OCI-M1 (cell line): Measurements from ENCODE around the gene CCDC71.

Experiments used
- DNase-seq: peaks from one replicate; lab custom pipeline; 2025; lab: John Stamatoyannopoulos, UW

CCDC71 gene

DNA sequence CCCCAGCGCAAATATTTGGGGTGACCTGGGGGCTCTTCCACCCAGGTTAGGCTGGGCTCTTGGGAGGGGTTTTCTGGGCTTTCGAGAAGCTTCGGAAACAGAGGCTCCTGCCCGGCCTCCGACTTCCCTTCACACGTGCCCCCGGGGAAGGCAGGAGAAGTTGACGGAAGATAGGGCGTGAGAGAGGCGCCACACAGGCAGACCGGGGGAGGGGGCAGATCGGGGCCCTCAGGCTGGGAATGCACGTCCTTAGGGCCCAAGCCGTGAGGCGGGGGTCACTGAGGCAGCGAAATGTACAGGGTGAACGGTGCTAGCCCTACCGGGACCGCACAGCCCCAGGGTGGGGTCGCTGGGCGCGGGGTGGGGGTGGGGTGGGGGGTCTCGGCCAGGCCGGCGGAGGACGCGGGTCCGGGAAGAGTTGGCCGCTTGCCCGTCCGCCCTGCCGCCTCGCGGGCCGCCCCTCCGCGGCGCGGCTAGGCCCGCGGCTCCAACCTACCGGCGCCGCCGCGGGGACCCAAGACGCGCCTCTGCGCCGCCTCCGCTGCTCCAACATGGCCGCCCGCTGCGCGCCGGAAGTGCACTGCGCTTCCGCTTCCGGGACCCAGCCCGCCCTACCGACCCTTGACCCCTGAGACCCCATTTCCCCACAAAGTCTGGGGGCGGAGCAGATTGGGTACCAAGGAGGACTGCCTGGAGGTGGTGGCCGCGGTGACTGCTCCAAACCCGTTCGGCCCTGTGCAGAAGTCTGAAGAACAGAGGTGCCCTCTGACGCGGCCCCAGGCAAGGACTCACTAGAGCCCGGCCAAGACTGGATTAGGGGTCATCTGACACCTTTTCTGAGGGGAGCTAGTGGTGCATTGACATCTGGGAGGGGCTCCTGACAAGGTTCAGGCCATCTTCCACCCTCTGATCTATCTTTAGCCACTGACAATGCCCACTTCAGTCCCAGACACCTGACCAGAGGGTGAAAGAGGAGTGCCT, at the start of gene CCDC71:
Gene CCDC71, minus strand, starts transcription at position 561 of the 981 bp plus-strand sequence. CDS start 2,123 bp downstream, outside the sequence.
- peak; percentile 58 for DNase-seq

DNA sequence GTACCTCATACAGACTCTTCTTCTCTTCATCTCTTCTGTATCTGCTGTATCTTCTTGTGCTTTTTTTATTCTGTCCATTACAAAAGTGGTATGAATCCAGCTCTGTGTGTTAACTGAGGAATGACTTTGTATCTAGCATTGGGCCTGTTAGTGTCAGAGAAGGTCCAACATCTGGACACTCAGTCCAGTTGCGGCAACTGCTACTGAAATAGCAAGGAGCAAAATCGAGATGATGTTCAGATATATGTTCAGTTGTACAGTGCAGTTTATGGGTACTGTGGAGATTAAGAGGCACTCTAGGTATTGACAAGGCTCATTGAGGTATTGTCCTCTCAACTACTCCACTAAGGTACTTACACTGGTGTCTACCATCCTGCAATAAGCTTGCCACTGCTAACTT, 47.9 kb upstream of the CCDC71 start:
- DNase-seq, result no peak

DNA sequence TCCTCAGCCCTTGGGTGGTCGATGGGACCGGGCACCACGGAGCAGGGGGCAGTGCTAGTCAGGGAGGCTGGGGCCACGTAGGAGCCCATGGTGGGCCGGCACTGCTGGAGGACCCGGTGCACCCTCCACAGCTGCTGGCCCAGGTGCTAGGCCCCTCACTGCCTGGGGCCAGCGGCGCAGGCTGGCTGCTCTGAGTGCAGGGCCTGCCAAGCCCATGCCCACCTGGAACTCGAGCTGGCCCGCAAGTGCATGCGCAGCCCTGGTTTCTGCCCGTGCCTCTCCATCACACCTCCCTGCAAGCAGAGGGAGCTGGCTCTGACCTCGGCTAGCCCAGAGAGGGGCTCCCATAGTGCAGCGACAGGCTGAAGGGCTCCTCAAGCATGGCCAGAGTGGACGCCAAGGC, 47.4 kb upstream of the CCDC71 start:
- no peak for DNase-seq

DNA sequence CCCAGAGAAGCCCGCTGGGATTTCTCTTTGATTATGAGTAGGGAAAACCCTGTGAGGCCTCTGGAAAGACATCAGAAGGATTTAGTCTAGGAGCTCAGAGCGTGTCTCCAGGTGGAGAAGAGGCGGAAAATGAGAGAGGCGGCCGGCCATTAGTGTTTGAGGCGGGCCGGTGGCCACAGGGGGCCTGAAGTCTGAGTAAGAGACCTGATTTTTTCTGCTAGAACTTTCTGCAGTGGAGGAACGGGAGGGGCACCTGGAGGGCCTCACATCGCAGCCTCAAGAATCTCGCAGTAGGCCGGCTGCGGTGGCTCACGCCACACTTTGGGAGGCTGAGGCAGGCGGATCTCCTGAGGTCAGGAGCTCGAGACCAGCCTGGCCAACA, 33.8 kb upstream of the CCDC71 start:
- no peak for DNase-seq

DNA sequence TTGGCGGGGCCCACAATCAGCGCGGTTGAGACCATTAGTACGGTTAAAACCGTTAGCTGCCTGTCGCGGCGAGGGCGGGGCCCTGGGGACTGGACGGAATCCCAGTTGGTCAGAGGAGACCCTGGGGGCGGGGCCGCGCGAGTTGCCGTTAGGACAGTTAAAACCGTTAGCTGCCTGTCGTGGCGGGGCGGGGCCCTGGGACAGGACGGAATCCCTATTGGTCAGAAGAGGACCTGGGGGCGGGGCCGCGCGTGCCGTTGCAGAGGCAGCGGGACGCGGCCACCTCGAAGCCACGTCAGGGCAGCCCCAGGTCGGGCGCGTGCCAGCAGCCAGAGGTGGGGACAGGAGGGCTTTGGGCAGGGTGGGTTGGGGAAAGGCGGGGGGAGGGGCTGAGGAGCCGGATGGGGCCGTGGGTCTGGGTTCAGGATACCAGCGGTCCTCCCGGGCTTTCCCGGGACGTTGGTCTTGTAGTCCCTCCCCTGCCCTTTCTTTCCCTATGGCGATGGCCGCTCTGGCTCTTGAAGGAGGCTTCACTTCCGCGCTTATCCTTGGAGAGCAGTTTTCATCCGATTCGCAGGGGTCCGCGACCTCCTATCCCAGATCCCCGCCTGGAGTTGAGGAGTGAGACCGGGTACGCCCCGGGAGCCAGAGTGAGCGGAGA, 33.2 kb upstream of the CCDC71 start:
- DNase-seq, result no peak

DNA sequence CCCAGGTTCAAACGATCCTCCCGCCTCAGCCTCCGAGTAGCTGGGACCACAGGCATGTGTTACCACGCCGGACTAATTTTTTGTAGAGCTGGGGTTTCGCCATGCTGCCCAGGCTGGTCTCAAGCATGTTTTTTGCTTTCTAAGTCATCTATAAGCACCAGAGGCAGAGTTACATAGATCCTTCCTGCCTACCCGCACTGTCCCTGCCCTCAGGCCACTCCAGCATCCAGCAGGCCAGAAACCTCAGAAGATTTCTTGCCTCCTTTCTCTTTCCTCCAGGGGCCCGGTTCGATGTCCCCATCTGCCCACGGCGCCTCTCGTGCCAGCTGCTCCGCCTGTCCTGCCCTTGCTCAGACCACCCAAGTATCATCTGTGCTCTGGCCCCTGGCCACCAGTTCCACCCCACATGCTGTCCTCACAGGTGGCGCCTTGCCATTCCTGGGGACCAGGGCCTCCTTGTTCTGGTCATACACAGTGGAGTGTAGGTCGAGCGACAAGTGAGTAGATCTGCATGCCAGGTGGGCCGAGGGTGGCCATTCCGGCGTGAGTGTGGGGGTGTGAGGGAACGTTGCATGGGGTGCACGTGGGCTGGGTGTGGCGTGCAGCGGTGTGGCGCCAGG, 32.6 kb upstream of the CCDC71 start:
- no peak for DNase-seq

DNA sequence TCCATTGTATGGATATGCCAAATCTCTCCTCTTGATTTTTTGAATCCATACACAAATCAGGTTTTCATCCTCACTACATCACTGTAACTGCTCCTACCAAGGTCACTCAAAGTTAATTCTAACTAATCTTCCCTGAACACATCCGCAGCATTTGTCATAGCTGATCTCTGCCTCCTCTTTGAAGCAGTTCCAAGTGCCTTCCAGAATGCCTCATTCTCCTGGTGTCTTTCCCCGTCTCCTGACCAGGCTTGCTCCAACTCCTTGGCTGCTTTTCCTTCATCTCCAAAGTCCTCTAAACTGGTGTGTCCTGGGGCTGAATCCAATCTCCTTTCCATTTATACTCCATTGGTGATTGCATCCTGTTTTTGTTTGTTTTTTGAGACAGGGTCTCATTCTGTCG, 32.0 kb upstream of the CCDC71 start:
- DNase-seq, result no peak

DNA sequence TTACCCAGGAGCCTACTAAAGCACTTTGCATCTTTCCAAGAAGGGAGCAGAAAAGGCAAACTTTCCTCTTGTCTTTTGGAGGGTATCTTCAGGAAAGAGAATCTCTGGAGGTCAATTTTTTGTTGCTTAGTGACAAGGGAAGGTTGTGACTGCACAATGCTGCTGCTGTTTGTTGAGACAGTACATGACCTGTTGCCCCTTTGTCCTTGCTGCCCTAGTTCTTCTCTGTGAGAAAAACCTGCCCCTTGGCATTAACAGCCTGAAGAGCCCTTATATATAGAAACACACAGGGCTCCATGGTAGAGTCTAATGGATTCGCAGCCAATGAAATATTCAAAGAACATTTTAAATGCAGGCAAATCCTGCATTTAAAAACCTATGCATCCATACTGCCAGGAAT, 25.6 kb upstream of the CCDC71 start:
- no peak for DNase-seq

DNA sequence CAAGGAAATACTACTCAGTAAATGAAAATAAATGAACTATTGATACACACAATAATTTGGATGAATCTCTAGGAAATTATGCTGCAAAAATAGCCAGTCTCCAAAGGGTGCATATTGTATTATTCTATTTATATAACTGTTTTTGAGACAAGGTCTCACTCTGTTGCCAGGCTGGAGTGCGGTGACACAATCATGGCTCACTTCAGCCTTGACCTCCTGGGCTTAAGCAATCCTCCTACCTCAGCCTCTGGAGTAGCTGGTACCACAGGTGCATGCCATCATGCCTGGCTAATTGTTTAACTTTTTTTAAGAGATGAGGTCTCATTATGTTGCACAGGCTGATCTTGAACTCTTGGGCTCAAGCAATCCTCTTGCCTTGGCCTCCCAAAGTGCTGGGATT, 17.7 kb upstream of the CCDC71 start:
- DNase-seq, result no peak

DNA sequence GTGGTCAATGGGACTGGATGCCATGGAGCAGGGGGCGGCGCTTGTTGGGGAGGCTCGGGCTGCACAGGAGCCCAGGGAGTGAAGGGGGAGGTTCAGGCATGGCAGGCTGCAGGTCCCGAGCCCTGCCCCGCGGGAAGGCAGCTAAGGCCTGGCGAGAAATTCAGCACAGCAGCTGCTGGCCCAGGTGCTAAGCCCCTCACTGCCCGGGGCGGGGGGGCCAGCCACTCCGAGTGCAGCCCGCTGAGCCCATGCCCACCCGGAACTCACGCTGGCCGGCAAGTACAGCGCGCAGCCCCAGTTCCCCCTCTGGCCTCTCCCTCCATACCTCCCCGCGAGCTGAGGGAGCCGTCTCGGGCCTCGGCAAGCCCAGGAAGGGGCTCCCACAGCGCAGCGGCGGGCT, 16.6 kb upstream of the CCDC71 start:
- no peak for DNase-seq

DNA sequence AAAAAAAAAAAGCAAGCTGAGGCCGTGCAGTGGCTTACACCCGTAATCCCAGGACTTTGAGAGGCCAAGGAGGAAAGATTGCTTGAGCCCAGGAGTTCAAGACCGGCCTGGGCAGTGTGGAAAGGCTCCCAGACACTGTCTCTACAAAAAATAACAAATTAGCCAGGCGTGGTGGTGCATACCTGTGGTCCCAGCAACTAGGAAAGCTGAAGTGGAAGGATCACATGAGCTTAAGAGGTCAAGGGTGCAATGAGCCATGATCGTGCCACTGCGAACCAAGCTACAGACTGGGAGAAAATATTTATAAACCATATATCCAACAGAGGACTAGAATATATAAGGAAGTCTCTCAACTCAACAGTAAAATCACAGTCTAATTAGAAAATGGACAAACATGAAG, 15.2 kb upstream of the CCDC71 start:
- DNase-seq, result no peak

DNA sequence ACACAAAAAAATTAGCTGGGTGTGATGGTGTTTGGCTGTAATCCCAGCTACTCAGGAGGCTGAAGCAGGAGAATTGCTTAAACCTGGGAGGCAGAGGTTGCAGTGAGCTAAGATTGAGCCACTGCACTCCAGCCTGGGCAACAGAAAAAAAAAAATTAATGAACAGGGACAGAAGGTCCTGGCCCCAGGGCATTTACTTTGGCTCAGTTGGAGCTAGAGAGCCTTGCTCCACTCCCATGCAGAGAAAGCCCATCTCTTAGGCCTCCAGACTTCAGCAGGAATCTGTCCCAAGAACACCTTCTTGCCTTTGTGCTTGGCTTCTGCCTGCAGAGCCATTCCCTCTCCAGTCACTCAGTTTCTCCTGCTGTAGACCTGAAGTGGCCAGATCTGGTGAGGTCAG, 14.0 kb upstream of the CCDC71 start:
- DNase-seq, result no peak

DNA sequence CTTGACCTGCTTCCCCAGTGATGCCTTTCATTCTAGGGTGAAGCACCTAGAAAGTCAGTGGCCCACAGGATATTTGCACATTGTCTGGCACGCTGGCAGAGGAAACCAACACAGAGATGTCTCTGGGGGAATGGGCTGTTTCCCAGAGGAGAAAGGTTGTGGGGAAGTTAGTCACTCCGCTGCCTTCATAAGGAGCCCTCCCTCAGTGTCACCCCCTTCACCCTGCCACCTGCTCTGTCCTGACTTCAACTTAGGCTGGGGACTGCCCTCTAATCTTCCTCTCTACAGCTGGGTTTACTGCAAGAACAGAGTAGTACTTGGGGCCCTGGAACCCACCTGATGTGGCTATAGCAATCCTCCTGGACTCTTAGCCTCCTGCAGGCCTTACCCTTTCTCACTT, 10.9 kb upstream of the CCDC71 start:
- DNase-seq, result no peak

DNA sequence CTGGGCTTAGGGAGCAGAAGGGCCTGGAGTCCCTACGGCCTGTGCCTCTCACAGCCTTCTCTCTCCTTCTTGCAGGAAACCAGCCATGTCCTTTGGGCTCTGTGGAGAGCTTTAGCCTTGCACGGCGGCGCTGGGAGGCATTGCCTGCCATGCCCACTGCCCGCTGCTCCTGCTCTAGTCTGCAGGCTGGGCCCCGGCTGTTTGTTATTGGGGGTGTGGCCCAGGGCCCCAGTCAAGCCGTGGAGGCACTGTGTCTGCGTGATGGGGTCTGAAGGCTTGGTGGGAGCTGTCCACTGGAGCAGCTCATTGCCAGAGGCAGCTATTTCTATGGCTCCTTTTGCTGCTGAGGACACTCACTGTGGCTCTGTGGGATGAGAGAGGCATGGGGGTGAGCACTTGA, 9.4 kb upstream of the CCDC71 start:
- no peak for DNase-seq

DNA sequence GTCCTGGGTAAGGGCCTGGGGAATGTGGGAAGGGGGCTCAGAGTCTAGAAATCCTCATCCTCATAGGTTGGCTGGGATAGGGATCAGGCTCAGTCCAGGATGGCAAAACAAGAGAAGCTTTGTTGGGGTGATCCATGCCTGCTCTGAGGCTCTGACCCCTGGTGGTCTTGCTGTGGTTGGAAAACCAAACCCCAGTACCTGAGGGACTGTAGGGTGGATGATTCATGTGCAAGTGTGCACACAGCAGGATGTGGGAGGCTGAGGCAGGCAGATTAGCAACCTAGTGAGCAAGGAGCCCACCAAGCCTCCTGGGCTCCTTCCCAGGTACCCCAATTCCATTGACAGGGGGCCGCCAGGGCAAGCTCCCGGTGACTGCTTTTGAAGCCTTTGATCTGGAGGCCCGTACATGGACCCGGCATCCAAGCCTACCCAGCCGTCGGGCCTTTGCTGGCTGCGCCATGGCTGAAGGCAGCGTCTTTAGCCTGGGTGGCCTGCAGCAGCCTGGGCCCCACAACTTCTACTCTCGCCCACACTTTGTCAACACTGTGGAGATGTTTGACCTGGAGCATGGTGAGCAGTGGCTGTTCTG, 8.4 kb upstream of the CCDC71 start:
- no peak for DNase-seq

DNA sequence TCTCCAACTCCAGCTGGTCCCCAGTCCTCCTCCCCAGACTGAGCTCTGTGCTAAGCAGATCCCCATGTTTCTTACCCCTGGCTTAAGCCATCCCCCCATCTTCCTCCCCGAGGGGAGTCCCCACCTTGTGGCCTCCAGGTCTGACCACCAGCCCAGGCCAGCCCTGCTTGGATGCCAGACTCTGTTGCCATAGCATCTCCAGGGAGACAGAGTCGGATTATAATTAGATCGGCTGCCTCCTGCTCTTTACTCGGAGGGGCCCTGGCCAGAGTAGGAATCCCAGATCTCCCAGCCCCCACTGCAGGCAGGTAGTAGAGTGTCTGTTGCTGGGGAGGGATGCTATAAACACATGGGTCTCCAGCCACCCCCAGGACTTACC, 7.7 kb upstream of the CCDC71 start:
- no peak for DNase-seq

DNA sequence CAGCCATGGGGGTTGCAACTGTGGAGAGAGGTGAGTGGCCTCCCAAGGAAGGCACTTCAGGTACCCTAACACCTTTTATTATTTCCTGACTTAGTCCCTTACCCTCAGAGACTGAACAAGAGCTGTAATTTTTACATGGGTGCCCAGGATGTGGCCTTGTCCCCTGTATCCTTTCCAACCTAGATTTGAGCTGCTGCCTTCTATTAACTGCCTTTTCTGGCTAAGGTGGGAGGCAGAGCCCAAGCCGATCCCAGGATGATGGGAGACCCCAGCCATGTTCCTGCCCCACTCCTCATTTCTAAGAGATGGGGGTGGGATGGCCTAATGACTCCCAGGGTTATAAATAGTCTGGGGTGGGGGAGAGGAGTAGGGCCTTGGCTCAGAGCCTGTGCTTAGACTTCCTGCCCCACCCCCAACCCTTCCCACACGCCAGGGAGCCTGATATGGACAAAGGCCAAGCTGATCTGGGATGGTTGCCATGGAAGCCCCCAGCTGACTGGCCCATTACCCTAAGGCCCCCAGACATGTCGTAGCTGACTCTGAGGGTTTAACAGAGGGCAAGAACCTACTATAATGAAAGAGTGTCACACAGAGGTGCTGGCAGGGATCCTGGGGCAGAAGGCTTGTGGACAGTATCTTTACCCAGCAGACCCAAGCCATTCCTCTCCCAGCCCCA, 7.1 kb upstream of the CCDC71 start:
- peak; percentile 28 for DNase-seq

DNA sequence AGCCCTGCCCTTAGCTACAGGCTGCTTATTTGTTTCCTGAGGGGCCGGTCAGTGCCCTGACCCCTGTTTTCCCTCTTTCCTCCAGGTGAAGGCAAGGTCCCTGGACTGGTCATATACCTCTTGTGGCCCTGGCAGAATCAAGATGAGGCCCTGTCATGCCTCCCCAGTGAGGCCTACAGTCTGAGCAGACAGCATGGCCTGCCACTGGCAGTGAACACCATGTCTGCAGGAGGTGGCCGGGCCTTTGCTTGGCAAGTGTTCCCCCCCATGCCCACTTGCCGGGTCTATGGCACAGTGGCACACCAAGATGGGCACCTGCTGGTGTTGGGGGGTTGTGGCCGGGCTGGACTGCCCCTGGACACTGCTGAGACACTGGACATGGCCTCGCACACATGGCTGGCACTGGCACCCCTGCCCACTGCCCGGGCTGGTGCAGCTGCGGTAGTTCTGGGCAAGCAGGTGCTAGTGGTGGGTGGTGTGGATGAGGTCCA, 6.5 kb upstream of the CCDC71 start:
- DNase-seq, result no peak

DNA sequence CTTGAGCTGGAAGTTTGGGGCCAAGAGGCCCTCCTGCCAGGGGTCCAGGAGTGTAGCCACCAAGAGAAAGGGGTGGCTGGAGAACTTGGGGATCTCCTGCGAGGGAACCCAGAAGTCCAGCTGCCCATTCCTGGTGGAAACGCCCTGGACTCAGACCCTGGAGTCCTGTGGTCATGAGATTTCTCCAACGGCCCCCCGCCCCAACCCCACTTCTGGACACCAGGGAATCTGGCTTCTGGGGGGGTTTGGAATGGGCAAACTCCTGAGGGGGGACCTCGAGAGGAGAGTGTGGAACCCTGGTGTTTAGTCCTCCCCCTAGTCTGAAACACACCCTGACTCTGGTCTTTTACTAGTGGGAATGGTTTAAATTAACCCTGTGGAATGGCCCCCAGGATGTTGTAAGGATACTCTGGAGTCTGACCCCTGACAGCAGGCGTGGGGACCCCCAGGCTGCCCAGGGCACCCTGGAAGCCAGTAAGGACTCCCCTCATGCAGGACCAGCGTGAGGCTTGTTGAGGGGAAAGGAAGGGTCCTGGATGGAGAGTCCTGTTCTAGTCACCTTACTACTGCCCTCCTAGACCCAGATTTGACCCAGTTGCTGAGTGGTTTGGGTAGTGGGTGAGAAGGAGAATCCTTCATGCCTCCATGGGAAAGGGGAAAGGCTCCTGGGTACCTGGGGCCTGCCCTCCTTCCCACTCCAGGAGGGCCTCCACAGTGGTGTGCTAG, 5.8 kb upstream of the CCDC71 start:
- no peak for DNase-seq

DNA sequence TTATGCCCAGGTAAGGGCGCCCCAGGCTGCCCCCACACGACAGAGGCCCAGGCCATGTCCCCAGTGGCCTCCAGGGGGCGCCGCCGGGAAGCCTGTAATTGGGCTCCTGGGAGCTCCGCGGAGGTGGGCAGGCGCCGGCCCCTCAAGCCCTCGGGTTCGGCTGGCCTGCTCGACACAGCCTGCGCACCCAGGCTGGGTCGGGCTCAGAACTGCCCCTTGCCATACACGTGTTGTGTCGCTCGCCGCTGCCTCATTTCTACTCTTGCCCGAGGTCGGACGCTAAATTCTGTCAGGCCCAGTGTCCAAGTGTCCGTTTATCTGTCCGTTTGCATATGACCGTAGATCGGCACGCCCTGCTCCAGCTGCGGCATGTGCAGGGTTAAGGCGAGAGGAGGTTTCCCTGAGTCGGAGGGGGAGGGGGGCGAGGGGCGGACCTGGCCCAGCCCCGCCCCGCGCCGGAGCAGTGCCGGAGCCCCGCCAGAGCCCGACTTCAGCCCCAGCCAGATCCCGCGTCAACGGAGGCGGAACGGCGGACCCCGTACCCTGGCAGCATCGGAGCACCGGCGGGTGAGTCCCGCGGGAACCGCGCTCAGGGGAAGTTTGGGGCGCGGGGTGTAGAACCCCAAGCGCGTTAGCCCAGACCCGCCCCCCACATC, 5.1 kb upstream of the CCDC71 start, which contains the start of gene KLHDC8B:
Gene KLHDC8B, plus strand, starts transcription at position 480 of the 656 bp plus-strand sequence. CDS start 1,172 bp downstream, outside the sequence.
- DNase-seq, result peak; percentile 81

DNA sequence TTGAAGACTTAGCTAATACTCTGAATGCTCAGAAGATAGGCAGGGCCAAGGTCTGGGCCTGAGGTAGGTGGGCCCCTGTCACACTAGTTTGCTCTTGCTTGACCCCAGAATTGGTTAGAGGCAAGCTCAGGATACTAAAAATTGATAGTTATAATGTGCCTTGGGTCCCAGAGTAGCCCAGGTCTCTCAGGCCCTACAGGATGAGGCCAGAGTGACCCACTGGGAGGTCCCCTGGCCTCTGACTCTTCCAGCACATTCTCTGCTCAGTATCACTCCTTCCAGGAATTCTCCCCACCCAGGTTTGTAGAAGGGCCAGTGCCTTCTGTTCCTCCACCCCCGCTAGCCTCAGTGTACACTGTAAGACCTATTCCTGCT, 4.6 kb upstream of the CCDC71 start:
- no peak for DNase-seq
